ENCODE measurements around the gene EHBP1L1.

The EHBP1L1 gene

GRCh38 chr11:65542738-65543390 lies 33.0 kb upstream of the EHBP1L1 start:
- Mint-ChIP-seq H3K4me3 (no peak overlapping the region), H3K9me3 (no peaks in the 10 kb centered on the region), H3K36me3 (ENCODE audit: low read depth) (peaks cover 9% of the 10 kb centered on the region), H3K27ac (no peak overlapping the region), H3K4me1 (peaks cover 49% of the 10 kb centered on the region), H3K27me3 (ENCODE audit: low read depth, poor library complexity) (peaks cover 82% of the 10 kb centered on the region)
- no peak for DNase-seq
- no peak for TF ChIP-seq CTCF (IDR thresholded peaks at IDR 0.05)

- H3K27me3 Mint-ChIP-seq (ENCODE audit: low read depth, poor library complexity): peaks cover 83% of the 10 kb centered on the region
- peaks cover 66% of the 10 kb centered on the region for H3K4me1 Mint-ChIP-seq
- H3K27ac Mint-ChIP-seq: no peak overlapping the region
These were observed 30.0 kb upstream of the EHBP1L1 start for GRCh38 chr11:65545853-65546216.

GRCh38 chr11:65546217-65546958 lies 29.5 kb upstream of the EHBP1L1 start:
- Mint-ChIP-seq H3K4me3 (peak overlapping the region; percentile 67), H3K4me1 (peaks cover 69% of the 10 kb centered on the region), H3K27me3 (ENCODE audit: low read depth, poor library complexity) (peaks cover 83% of the 10 kb centered on the region), H3K9me3 (no peaks in the 10 kb centered on the region), H3K36me3 (ENCODE audit: low read depth) (peaks cover 10% of the 10 kb centered on the region), H3K27ac (no peak overlapping the region)
- DNase-seq: peak; percentile 99
- no peak for TF ChIP-seq CTCF (IDR thresholded peaks at IDR 0.05)

More at GRCh38 chr11:65545853-65546216, 30.0 kb upstream of the EHBP1L1 start:
- no peak for DNase-seq
- peak overlapping the region; percentile 46 for H3K4me3 Mint-ChIP-seq
- peaks cover 10% of the 10 kb centered on the region for H3K36me3 Mint-ChIP-seq (ENCODE audit: low read depth)
- H3K9me3 Mint-ChIP-seq: no peaks in the 10 kb centered on the region
- TF ChIP-seq CTCF (IDR thresholded peaks at IDR 0.05): no peak

GRCh38 chr11:65547446-65548125 lies 28.3 kb upstream of the EHBP1L1 start:
- no peak overlapping the region for H3K27ac Mint-ChIP-seq
- peaks cover 72% of the 10 kb centered on the region for H3K4me1 Mint-ChIP-seq
- H3K36me3 Mint-ChIP-seq (ENCODE audit: low read depth): peaks cover 8% of the 10 kb centered on the region
- no peak overlapping the region for H3K4me3 Mint-ChIP-seq
- no peaks in the 10 kb centered on the region for H3K9me3 Mint-ChIP-seq
- no peak for TF ChIP-seq CTCF (IDR thresholded peaks at IDR 0.05)
- peaks cover 85% of the 10 kb centered on the region for H3K27me3 Mint-ChIP-seq (ENCODE audit: low read depth, poor library complexity)
- no peak for DNase-seq

- DNase-seq: no peak
- Mint-ChIP-seq H3K4me1 (peaks cover 74% of the 10 kb centered on the region), H3K4me3 (peak overlapping the region; percentile 16), H3K27ac (no peak overlapping the region), H3K36me3 (ENCODE audit: low read depth) (peaks cover 5% of the 10 kb centered on the region), H3K27me3 (ENCODE audit: low read depth, poor library complexity) (peaks cover 85% of the 10 kb centered on the region), H3K9me3 (no peaks in the 10 kb centered on the region)
- no peak for TF ChIP-seq CTCF (IDR thresholded peaks at IDR 0.05)
These were observed 27.5 kb upstream of the EHBP1L1 start for GRCh38 chr11:65548395-65548794.

All from nephron progenitor cell (in vitro differentiated cells).